ENCODE measurements around the gene KCNJ12. TPM values are rescaled to one million over a fixed set of nuclear protein-coding genes. Genes with fewer than 3 reads are reported as not detected.
"Not testable (repeated sequence)": the region's sequence is repeated elsewhere in the genome, so short reads cannot be mapped to it uniquely, and the experiment has no call there.

Gene KCNJ12
- total and polyA plus RNA-seq, 2 experiments from 2014 or later: 0.61 to 2.4 TPM

DNA sequence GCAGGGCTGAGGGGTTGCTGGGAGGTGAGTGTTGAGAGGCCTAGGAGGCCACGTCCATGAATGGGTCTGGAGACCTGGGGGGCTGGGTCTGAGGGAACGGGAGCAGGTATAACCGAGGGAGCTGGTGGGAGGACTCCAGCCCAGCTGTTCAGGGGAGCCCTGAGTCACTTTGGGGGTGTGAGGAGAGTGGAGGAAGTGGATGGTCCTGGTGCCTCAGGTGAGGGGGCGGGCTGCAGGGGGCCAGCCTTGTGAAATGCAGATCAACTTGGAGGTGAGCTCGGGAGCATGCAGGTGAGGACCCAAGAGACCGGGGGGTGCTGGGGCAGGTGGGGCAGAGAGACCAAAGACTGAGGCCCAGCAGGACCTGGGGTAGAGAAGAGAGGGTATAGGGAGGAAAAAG lies 79.6 kb downstream of the KCNJ12 start (continued):
- TF ChIP-seq REST (IDR thresholded peaks at IDR 0.05; ENCODE audit: unreplicated experiment) (no peak), ZNF114 (CRISPR knock-in tag; IDR thresholded peaks at IDR 0.05) (no peak), ETS1 (IDR thresholded peaks at IDR 0.05) (no peak), POLR2AphosphoS5 (IDR thresholded peaks at IDR 0.05; ENCODE audit: low read depth) (no peak), STAT1 (IDR thresholded peaks at IDR 0.05; ENCODE audit: unreplicated experiment) (no peak)

GRCh38 chr17:21456449-21456848 lies 80.3 kb downstream of the KCNJ12 start:
- H3K9me2 ChIP-seq (ENCODE audit: insufficient read depth); H3K27ac ChIP-seq (ENCODE audit: low read depth); H4K20me1 ChIP-seq (replicated peaks; ENCODE audit: insufficient read depth); H3F3A ChIP-seq (replicated peaks; ENCODE audit: low read depth); H3K4me3 Mint-ChIP-seq; H3K4me1 ChIP-seq (ENCODE audit: insufficient read depth); H3K36me3 Mint-ChIP-seq (ENCODE audit: low read depth); H3K79me2 ChIP-seq (replicated peaks; ENCODE audit: insufficient read depth); DNase-seq (ENCODE audit: low spot score); H3K27ac Mint-ChIP-seq; ATAC-seq; H3K36me3 ChIP-seq (ENCODE audit: insufficient read depth); H2AFZ ChIP-seq; H3K4me2 ChIP-seq; H3K4me3 ChIP-seq: not testable (repeated sequence)
- Mint-ChIP-seq H3K4me1 (peaks cover 16% of the 10 kb centered on the region), H3K27me3 (ENCODE audit: insufficient read depth, low read depth, poor library complexity) (peaks cover 45% of the 10 kb centered on the region), H3K9me3 (peaks cover 12% of the 10 kb centered on the region; the same call in 2 of the 3 replicates)
- peaks cover 33% of the 10 kb centered on the region for H3K27me3 ChIP-seq (ENCODE audit: insufficient read depth)

GRCh38 chr17:21457051-21458026 lies 81.2 kb downstream of the KCNJ12 start:
- no peaks in the 10 kb centered on the region for H3K36me3 Mint-ChIP-seq (ENCODE audit: low read depth)

More at GRCh38 chr17:21457051-21458026, 81.2 kb downstream of the KCNJ12 start:
- H4K20me1 ChIP-seq (replicated peaks; ENCODE audit: insufficient read depth): no peaks in the 10 kb centered on the region
- H3K27me3 ChIP-seq (ENCODE audit: insufficient read depth): peaks cover 37% of the 10 kb centered on the region
- peak overlapping the region; percentile 53 for H3K4me3 ChIP-seq
- no peaks in the 10 kb centered on the region for H3K36me3 ChIP-seq (ENCODE audit: insufficient read depth)
- ATAC-seq (peak; percentile 74), DNase-seq (ENCODE audit: low spot score) (peak; percentile 93)
- H3K4me1 ChIP-seq (ENCODE audit: insufficient read depth): peaks cover 7% of the 10 kb centered on the region; the same call in 1 of the 2 replicates
- peaks cover 42% of the 10 kb centered on the region for H3K27me3 Mint-ChIP-seq (ENCODE audit: insufficient read depth, low read depth, poor library complexity)
- H3K4me1 Mint-ChIP-seq: peaks cover 16% of the 10 kb centered on the region
- TF ChIP-seq ETS1 (IDR thresholded peaks at IDR 0.05) (no peak), ZNF114 (CRISPR knock-in tag; IDR thresholded peaks at IDR 0.05) (no peak), CREB1 (CRISPR knock-in tag; IDR thresholded peaks at IDR 0.05; ENCODE audit: low read depth) (no peak), CTCF (conservative IDR thresholded peaks at IDR 0.05; ENCODE audit: low read depth in 2 of 2) (peak; percentile 79)
- no peak overlapping the region for H3K27ac Mint-ChIP-seq
- peak overlapping the region; percentile 78; the same call in 1 of the 2 replicates for H2AFZ ChIP-seq
- H3K27ac ChIP-seq (ENCODE audit: low read depth): no peak overlapping the region
- H3K79me2 ChIP-seq (replicated peaks; ENCODE audit: insufficient read depth): no peaks in the 10 kb centered on the region
- 0 out of 2 replicates have a peak, but pooled peaks cover 5% of the 10 kb centered on the region for H3F3A ChIP-seq (replicated peaks; ENCODE audit: low read depth)
- no peaks in the 10 kb centered on the region for H3K9me2 ChIP-seq (ENCODE audit: insufficient read depth)
- peaks cover 12% of the 10 kb centered on the region; the same call in 2 of the 3 replicates for H3K9me3 Mint-ChIP-seq
- H3K4me3 Mint-ChIP-seq: peak overlapping the region; percentile 47
- peak overlapping the region; percentile 79 for H3K4me2 ChIP-seq

Data from GM23338 (cell line).